Measurements from ENCODE around the gene NPAS2. TPM values are rescaled to one million over a fixed set of nuclear protein-coding genes. Genes with fewer than 3 reads are reported as not detected.

NPAS2 gene
- total RNA-seq, 1 experiment from 2014 or later = 20.4 TPM

DNA sequence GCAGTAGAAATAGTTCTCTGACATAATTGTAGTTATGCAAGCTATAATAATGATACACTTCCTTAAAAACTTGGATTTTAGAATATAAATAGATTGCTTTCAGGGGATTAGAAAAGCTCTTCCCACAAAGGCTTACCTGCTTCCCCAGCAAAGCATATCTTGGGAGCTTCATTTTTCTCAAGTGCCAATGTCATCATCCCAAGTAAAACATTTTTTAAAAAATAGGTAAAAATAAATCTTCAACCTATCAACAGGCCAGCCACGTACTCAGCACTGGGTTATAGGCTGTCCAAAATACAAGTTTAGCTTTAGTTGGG, 39.0 kb upstream of the NPAS2 start:
- POLR2A ChIA-PET = interaction anchor here (1.0 kb wide), 1 partner anchor 13 kb away, joined by 5 read pairs; no protein-coding TSS in a partner anchor
- CTCF ChIA-PET = interaction anchor here (1.0 kb wide), 1 partner anchor 13 kb away, joined by 5 read pairs; no protein-coding TSS in a partner anchor
- Histone ChIP-seq H3K9ac (ENCODE audit: low read length) (no peak overlapping the region), H3K36me3 (ENCODE audit: control insufficient read depth in 1 of 2, insufficient read depth in 2 of 2, low read length in 2 of 2) (no peaks in the 10 kb centered on the region), H3K4me3 (replicated peaks in 1 of 2; ENCODE audit: low read depth in 1 of 2, low read length in 2 of 2) (no peak overlapping the region), H3K79me2 (ENCODE audit: insufficient read depth, low read length) (no peaks in the 10 kb centered on the region), H3K9me3 (ENCODE audit: control insufficient read depth in 1 of 2, insufficient read depth in 1 of 2, low read depth in 1 of 2, low read length in 2 of 2) (no peaks in the 10 kb centered on the region), H4K20me1 (ENCODE audit: insufficient read depth) (no peaks in the 10 kb centered on the region), H2AFZ (ENCODE audit: low read depth, low read length, poor library complexity, severe bottlenecking) (no peak overlapping the region), H3K27ac (ENCODE audit: low read depth, low read length) (no peak overlapping the region), H3K4me1 (ENCODE audit: control insufficient read depth in 1 of 2, insufficient read depth in 2 of 2, low read length in 2 of 2) (peaks cover 0 to 9% of the 10 kb centered on the region in 2 experiments; a peak in 2 of 4 replicates), H3K9me2 (ENCODE audit: insufficient read depth) (no peaks in the 10 kb centered on the region), H3K27me3 (ENCODE audit: insufficient read depth, low read length) (no peaks in the 10 kb centered on the region), H3K4me2 (ENCODE audit: low read length) (peak overlapping the region; percentile 14; the same call in 1 of the 2 replicates)
- RAD21 ChIA-PET (ENCODE audit: low non-redundant PET in 1 of 2, low total read pairs in 2 of 2, uncharacterized antibody in 2 of 2, unreplicated experiment in 2 of 2) = no interaction called here
- DNase-seq (ENCODE audit: low read depth, low spot score) (no peak), ATAC-seq (no peak)
- TF ChIP-seq CBX3 (IDR thresholded peaks at IDR 0.05; ENCODE audit: low read depth) (no peak), JUND (IDR thresholded peaks at IDR 0.05) (no peak), ELF1 (IDR thresholded peaks at IDR 0.05; ENCODE audit: borderline replicate concordance, low read depth) (no peak), EGR1 (IDR thresholded peaks at IDR 0.05; ENCODE audit: low read depth) (no peak), SP1 (IDR thresholded peaks at IDR 0.05; ENCODE audit: low read depth) (no peak), ZFX (IDR thresholded peaks at IDR 0.05) (no peak), RAD21 (IDR thresholded peaks at IDR 0.05; ENCODE audit: low read depth) (no peak), SIN3A (IDR thresholded peaks at IDR 0.05; ENCODE audit: low read depth) (no peak), ZBTB33 (IDR thresholded peaks at IDR 0.05; ENCODE audit: extremely low read depth, insufficient replicate concordance, low read length) (no peak)
- TF ChIP-seq, protein P1, sequence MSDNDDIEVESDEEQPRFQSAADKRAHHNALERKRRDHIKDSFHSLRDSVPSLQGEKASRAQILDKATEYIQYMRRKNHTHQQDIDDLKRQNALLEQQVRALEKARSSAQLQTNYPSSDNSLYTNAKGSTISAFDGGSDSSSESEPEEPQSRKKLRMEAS (IDR thresholded peaks at IDR 0.05) = no peak
- no TSS peak for BruUV-seq (replicated peaks)
- intact Hi-C loops (cut with micrococcal nuclease) = no loop called here

Data from HCT116 (cell line).